Panc1 (cell line): ENCODE data around the gene MYO5B. TPM values are rescaled to one million over a fixed set of nuclear protein-coding genes. Genes with fewer than 3 reads are reported as not detected.

Experiments used
- ATAC-seq: fragments of 200-7000 bp; cut with Tn5 transposase; 2 replicates; pipeline ENCODE4 v1.9.1; 2020; ENCODE audit warnings: mild to moderate bottlenecking, moderate library complexity
- BruUV-seq: library from RNA; stranded (reverse); fragments of 400-500 nt; replicated peaks from 2 replicates; lab custom pipeline; 2021; lab: Mats Ljungman, UMichigan
- CTCF ChIA-PET: fragments of 300-600 bp; sonication (Branson Sonifier 250); formaldehyde crosslinking; loops from one replicate; lab custom pipeline; 2022; ENCODE audit warnings: antibody characterized with exemption; lab: Charles Lee
- POLR2A ChIA-PET: fragments of 300-600 bp; sonication (Branson Sonifier 250); formaldehyde crosslinking; loops from one replicate; lab custom pipeline; 2022; ENCODE audit warnings: antibody characterized with exemption; lab: Charles Lee
- DNase-seq: peaks from one replicate; pipeline ENCODE4 v3.0.0-alpha.2; 2010; ENCODE audit warnings: low read depth, low spot score
- H3K27ac ChIP-seq: 2 replicates; pipeline ENCODE4 v1.5.1; 2011; ENCODE audit warnings: mild to moderate bottlenecking, low read length, inconsistent platforms
- H3K27me3 ChIP-seq: fragments of 200-500 bp; sonication (Bioruptor generic); 2 replicates; pipeline ENCODE4 v1.6.0; 2014; ENCODE audit warnings: low read length, inconsistent platforms; ENCODE audit not compliant: control insufficient read depth, insufficient read depth
- H3K36me3 ChIP-seq: fragments of 200-500 bp; sonication (Bioruptor generic); 2 replicates; pipeline ENCODE4 v1.5.1; 2014; ENCODE audit warnings: inconsistent platforms, mild to moderate bottlenecking, low read length, moderate library complexity; ENCODE audit not compliant: control insufficient read depth, insufficient read depth
- H3K4me1 ChIP-seq: 2 replicates; pipeline ENCODE4 v1.5.1; 2011; ENCODE audit warnings: inconsistent platforms, mild to moderate bottlenecking, low read length, moderate library complexity; ENCODE audit not compliant: control insufficient read depth, insufficient read depth
- H3K4me3 ChIP-seq, 2 experiments: 2 replicates each; pipeline ENCODE4 v1.5.1; 2011 to 2012; ENCODE audit warnings: low read depth in 2 of 2, low read length in 2 of 2, mild to moderate bottlenecking in 2 of 2, inconsistent platforms in 1 of 2, moderate library complexity in 1 of 2
- H3K9me3 ChIP-seq: fragments of 200-500 bp; sonication (Bioruptor generic); 2 replicates; pipeline ENCODE4 v1.5.1; 2014; ENCODE audit warnings: low read depth, mild to moderate bottlenecking, inconsistent platforms, low read length, moderate library complexity; ENCODE audit not compliant: control insufficient read depth, insufficient read depth
- POLR2AphosphoS5 ChIP-seq: IDR thresholded peaks from 2 replicates; pipeline ENCODE4 v1.6.1; 2012; ENCODE audit warnings: mild to moderate bottlenecking, low read depth, low read length, moderate library complexity
- SIN3A ChIP-seq: IDR thresholded peaks from 2 replicates; pipeline ENCODE4 v1.6.1; 2012; ENCODE audit warnings: low read depth, mild to moderate bottlenecking, low read length, moderate library complexity, borderline replicate concordance; ENCODE audit not compliant: insufficient read depth
- TCF7L2 ChIP-seq: IDR thresholded peaks from 2 replicates; pipeline ENCODE4 v1.6.1; 2011; ENCODE audit warnings: mild to moderate bottlenecking, low read depth, low read length, inconsistent platforms
- in situ Hi-C: cut with HindIII; loops from 2 replicates; pipeline ENCODE4 v1.10.0; 2016; ENCODE audit warnings: low sequenced_read_pairs, low pct_unique_long_range_greater_than_20kb
- intact Hi-C: fragments of 100-400 bp; cut with micrococcal nuclease; formaldehyde crosslinking; loops from one replicate; pipeline ENCODE4 v1.10.0; 2022; ENCODE audit not compliant: unreplicated experiment
- total RNA-seq: library from RNA; stranded (reverse); gene quantifications from one replicate; pipeline ENCODE4 v1.2.1, GENCODE V29; 2021; ENCODE audit not compliant: unreplicated experiment
- TF ChIP-seq, protein P1 (sequence below), 2 experiments: IDR thresholded peaks; 2 replicates each; pipeline ENCODE4 v1.6.1; 2011 to 2012; ENCODE audit warnings: low read depth in 2 of 2, control low read depth in 1 of 2, low read length in 1 of 2, mild to moderate bottlenecking in 1 of 2, moderate library complexity in 1 of 2; ENCODE audit not compliant: insufficient read depth in 1 of 2
- TF ChIP-seq, protein P2 (sequence below): fragments of 450-650 bp; IDR thresholded peaks from 2 replicates; pipeline ENCODE4 v1.5.1; 2017; ENCODE audit warnings: mild to moderate bottlenecking

Gene MYO5B
- total RNA-seq, 1 experiment from 2014 or later = 0.31 TPM

DNA sequence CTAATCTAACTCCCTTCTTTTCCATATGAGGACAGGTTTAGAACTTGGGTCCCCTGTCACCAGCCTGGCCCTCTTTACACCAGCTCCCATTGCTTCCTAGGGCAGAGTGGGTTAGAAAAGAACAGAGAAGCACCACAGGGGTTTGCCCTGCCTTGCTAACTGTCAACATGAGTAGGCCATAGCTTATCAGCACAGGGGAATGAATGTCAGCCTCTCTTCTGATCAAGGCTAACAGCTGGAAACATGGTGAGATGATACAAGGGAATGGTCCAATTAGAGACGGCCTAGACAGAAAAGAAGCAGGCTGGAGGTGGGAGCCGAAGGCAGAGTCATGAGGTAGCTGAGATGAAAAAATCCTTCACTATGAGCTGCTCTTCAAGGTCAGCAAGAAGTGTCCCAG lies 192.2 kb downstream of the MYO5B start:
- Histone ChIP-seq H3K4me1 (no peaks in the 10 kb centered on the region), H3K27me3 (no peaks in the 10 kb centered on the region), H3K27ac (no peak overlapping the region), H3K9me3 (no peaks in the 10 kb centered on the region), H3K36me3 (no peaks in the 10 kb centered on the region), H3K4me3 (no peak overlapping the region)
- CTCF ChIA-PET = no interaction called here
- DNase-seq (no peak), ATAC-seq (no peak)
- in situ Hi-C loops = no loop called here
- intact Hi-C loops = no loop called here
- POLR2A ChIA-PET = no interaction called here
- no TSS peak for BruUV-seq
- TF ChIP-seq, protein P1, sequence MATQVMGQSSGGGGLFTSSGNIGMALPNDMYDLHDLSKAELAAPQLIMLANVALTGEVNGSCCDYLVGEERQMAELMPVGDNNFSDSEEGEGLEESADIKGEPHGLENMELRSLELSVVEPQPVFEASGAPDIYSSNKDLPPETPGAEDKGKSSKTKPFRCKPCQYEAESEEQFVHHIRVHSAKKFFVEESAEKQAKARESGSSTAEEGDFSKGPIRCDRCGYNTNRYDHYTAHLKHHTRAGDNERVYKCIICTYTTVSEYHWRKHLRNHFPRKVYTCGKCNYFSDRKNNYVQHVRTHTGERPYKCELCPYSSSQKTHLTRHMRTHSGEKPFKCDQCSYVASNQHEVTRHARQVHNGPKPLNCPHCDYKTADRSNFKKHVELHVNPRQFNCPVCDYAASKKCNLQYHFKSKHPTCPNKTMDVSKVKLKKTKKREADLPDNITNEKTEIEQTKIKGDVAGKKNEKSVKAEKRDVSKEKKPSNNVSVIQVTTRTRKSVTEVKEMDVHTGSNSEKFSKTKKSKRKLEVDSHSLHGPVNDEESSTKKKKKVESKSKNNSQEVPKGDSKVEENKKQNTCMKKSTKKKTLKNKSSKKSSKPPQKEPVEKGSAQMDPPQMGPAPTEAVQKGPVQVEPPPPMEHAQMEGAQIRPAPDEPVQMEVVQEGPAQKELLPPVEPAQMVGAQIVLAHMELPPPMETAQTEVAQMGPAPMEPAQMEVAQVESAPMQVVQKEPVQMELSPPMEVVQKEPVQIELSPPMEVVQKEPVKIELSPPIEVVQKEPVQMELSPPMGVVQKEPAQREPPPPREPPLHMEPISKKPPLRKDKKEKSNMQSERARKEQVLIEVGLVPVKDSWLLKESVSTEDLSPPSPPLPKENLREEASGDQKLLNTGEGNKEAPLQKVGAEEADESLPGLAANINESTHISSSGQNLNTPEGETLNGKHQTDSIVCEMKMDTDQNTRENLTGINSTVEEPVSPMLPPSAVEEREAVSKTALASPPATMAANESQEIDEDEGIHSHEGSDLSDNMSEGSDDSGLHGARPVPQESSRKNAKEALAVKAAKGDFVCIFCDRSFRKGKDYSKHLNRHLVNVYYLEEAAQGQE (IDR thresholded peaks at IDR 0.05; ENCODE audit: insufficient read depth in 1 of 2, low read depth in 2 of 2, low read length in 1 of 2) = no peak
- TF ChIP-seq POLR2AphosphoS5 (no peak), TCF7L2 (no peak), SIN3A (no peak)
- TF ChIP-seq, protein P2, sequence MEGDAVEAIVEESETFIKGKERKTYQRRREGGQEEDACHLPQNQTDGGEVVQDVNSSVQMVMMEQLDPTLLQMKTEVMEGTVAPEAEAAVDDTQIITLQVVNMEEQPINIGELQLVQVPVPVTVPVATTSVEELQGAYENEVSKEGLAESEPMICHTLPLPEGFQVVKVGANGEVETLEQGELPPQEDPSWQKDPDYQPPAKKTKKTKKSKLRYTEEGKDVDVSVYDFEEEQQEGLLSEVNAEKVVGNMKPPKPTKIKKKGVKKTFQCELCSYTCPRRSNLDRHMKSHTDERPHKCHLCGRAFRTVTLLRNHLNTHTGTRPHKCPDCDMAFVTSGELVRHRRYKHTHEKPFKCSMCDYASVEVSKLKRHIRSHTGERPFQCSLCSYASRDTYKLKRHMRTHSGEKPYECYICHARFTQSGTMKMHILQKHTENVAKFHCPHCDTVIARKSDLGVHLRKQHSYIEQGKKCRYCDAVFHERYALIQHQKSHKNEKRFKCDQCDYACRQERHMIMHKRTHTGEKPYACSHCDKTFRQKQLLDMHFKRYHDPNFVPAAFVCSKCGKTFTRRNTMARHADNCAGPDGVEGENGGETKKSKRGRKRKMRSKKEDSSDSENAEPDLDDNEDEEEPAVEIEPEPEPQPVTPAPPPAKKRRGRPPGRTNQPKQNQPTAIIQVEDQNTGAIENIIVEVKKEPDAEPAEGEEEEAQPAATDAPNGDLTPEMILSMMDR = no peak

DNA sequence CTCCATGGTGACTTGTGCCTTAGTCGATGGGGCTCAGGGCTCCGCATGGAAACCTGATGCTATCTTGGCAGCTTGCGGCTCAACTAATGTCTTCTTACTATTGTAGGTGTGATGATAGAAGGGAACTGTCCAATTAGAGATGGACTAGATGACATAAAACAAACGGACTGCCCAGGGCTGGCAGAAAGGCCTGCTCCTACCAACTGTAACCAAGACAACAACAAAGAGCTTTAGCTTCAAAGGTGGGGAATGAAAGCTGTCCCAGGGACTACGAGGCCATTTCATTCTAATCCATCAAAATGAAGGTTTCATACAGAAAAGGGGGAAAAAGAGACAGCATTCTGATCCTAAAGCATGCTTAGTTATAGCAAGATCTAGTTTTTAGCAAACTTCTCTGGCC lies 194.7 kb downstream of the MYO5B start:
- intact Hi-C loops = no loop called here
- H3K27me3 ChIP-seq = no peaks in the 10 kb centered on the region
- no peaks in the 10 kb centered on the region for H3K4me1 ChIP-seq
- no peak for ATAC-seq
- CTCF ChIA-PET = no interaction called here
- no peak overlapping the region for H3K4me3 ChIP-seq
- no TSS peak for BruUV-seq
- TF ChIP-seq, protein P2 = no peak
- TF ChIP-seq SIN3A (no peak), POLR2AphosphoS5 (no peak), TCF7L2 (no peak)
- TF ChIP-seq, protein P1 (IDR thresholded peaks at IDR 0.05; ENCODE audit: insufficient read depth in 1 of 2, low read depth in 2 of 2, low read length in 1 of 2) = no peak
- no peaks in the 10 kb centered on the region for H3K9me3 ChIP-seq
- H3K27ac ChIP-seq = no peak overlapping the region
- in situ Hi-C loops = no loop called here
- POLR2A ChIA-PET = no interaction called here
- no peak for DNase-seq
- no peaks in the 10 kb centered on the region for H3K36me3 ChIP-seq
